ENCODE data around the gene TASL.
"Not testable (repeated sequence)": the region's sequence is repeated elsewhere in the genome, so short reads cannot be mapped to it uniquely, and the experiment has no call there.

Gene TASL

DNA sequence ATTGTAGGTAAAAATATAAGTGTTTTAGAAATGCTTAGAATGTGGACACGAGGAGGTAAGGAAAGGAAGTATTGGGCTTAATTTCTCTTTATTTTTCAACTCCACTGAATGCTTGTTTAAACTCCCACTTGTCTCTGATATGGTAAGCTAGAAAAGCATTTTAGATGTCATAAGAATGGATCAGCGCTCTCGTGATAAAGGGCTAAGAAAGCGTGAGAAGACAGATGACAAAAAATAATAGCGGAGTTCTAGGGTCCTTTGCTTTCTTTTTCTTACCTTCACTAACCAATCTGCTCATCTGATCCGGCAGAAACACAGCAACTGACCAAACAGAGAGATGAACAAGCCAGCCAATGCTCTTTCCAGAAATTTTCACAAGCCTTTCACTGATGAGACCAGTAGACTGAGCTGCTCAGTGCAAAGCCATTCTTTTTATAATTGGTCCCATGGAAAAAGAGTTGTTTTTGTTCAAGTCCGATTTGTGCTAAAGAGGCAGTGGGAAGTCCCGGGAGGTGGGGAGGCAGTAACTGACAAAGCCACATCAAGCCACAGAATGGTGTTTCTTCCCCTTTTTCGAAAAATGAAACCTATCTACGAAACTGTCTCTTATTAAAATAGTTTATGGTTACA is at the start of gene TASL:
TSS of gene TASL (minus strand) at position 405 of the 630 bp plus-strand sequence. CDS start 17,411 bp downstream, outside the sequence.
- no peak for DNase-seq (ENCODE audit: low read depth in 3 of 3, low spot score in 1 of 3)

- DNase-seq (ENCODE audit: low read depth in 3 of 3, low spot score in 1 of 3), result no peak
Measured at GRCh38 chrX:30626402-30626801, 48.8 kb upstream of the TASL start.

GRCh38 chrX:30622361-30622760 is 44.8 kb upstream of the TASL start:
- no peak for DNase-seq (ENCODE audit: low read depth in 3 of 3, low spot score in 1 of 3)

DNA sequence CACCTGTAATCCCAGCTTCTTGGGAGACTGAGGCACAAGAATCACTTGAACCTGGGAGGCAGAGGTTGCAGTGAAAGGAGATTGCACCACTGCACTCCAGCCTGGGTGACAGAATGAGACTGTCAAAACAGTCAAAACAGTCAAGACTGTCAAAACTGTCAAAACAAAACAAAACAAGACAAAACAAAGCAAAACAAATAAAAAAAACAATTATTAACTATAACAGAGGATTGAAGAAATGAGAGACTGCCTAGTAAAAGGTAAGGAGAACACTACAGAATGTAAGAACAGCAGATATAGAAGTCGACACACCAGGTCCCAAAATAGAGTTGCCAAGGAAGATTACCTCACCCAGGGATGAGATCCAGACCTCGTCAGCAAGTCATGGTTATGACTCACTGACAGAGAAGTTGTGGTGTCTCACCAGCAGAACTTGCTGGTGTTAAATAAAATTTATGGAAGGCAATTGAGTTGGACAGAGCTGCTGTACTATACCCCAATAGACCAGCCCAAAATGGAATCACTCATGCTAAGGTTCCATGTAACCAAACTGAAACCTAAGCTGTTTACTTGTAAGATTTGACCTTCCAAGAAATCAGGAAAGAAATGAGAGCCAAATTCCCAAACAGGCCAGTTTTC is 43.5 kb upstream of the TASL start:
- DNase-seq (ENCODE audit: low read depth in 3 of 3, low spot score in 1 of 3), result no peak

GRCh38 chrX:30620125-30620524 is 42.6 kb upstream of the TASL start:
- DNase-seq (ENCODE audit: low read depth in 3 of 3, low spot score in 1 of 3), result no peak

DNA sequence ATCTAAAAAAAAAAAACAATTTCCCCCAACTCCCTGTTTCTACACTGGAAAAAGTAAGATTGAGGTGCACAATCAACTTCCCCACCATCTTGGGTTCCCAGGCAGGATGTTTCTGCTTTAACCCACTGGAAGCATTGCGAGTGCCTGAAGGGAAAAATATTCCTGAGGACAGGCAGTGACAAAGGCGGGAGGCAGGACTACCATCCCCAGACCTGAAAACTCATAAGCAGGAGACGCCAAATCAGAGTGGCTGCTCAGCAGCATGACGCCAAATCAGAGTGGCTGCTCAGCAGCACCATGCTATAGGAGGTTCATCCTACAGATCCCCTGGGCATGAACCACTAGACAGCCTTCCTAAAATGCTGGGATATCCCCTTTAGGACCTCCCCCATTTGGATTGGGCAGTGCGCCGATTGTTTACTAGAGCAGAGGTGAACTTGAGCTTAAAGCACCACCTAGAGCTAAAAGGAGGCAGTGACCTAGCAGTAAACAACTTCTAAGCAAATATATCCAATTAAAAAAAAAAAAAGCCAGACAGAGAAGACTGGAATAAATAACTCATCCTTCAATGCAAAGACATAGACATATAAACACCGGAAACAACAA is 40.7 kb upstream of the TASL start:
- DNase-seq (ENCODE audit: low read depth in 3 of 3, low spot score in 1 of 3), result no peak

DNA sequence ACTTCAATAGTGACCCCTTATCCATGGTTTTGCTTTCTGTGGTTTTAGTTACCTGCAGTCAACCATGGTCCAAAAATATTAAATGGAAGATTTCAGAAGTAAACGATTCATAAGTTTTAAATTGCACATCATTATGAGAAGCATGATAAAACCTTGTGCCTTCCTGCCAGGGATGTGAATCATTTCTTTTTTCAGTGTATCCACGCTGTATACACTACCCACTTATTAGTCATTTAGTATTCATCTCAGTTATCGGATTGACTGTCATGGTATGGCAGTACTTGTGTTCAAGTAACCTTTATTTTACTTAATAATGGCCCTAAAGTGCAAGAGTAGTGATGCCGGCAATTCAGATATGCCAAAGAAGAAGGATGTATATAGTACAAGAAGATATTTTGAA is 37.7 kb upstream of the TASL start:
- DNase-seq (ENCODE audit: low read depth in 3 of 3, low spot score in 1 of 3), result no peak

DNA sequence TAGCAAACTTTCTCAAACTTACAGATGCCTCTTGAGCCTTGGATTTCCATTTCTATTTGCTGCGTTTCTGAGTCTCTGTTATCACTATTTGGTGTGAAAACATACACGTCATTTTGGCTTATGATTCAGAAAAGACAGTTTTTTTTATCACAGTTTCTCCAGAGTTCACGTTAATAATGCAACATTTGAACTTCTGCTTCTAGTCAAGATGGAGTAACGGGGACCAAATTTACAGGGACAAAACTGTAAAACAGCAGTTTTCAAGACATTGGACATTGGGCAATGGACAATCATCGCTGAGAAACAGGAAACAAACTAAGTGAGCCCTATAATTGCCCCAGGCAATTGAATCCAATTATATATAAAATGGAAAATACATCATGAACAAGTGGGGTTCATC is 36.2 kb upstream of the TASL start:
- no peak for DNase-seq (ENCODE audit: low read depth in 3 of 3, low spot score in 1 of 3)

DNA sequence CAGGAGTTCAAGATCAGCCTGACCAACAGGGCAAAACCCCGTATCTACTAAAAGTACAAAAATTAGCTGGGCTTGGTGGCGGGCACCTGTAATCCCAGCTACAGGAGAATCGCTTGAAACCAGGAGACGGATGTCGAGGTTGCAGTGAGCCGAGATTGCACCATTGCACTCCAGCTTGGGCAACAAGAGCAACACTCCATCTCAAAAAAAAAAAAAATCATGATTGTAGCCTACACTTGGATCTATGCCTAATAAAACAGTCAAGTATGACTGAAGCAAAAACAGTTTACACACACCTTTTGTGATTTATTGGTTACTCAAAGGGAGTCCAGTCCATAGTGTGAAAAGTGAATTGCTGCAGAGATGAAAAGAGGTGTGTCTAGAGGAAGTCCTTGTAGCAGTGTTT is 34.7 kb upstream of the TASL start:
- no peak for DNase-seq (ENCODE audit: low read depth in 3 of 3, low spot score in 1 of 3)

- DNase-seq (ENCODE audit: low read depth in 3 of 3, low spot score in 1 of 3), result no peak
Measured at GRCh38 chrX:30610026-30610425, 32.5 kb upstream of the TASL start.

DNA sequence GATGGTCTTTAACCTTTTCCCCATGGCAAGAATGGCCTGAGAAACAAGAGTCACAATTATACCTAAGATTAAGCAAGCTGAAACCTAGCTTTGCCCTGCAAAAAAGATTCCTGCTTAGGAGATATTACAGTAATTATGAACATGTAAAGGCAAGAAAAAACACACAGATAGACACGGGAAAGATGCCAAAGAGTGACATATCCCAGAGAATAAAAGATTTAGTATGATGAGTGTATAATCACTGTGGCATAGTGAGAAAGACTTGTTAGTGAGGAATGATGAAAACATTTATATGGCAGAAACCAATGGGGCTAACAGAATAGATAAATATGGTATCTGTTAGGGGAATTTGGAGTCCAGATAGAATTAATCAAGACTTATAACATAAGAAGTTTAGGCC is 29.6 kb upstream of the TASL start:
- DNase-seq (ENCODE audit: low read depth in 3 of 3, low spot score in 1 of 3), result no peak

DNA sequence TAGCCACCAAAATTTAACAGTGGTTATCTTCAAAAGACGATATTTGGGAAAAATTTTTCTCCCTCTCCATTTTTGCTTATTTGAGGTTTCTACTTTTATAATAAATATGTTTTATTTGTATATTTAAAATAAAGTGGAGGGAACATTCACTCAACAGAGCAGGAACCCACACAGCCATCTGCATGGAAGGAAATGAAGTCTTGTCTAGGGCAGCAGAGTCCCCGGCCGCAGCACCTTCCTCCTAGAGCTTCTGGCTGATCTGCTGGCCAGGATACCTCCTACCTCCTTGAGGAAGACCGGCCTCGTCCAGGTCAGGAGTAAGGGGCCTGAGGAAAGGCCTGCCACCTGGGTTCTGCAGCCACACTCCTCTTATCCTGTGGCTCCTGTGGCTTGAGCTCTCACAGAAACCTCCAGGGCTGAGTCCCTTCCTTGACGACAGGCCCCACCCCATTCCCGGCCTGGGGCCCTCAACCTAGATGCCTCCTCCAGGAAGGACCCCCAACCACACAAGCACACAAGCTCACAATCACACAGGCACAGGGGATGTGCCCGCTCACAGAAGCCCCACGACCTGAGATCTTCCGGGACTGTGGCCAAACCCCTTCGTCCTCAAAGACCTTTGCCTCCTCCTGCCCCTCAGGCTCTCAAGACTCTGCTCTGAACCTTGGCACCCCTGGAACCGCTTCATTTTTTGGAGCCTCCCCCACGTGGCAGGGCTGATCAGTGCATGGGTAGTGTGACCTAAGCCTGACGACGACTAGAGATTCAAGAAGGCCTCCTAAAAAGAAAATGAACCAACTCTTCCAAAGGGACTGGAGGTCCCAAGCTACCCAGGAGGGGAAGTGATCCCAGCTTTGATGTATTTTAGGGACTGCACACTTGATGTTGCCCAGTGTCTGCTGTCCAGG is 23.0 kb upstream of the TASL start:
- not testable (repeated sequence) for DNase-seq (ENCODE audit: low read depth in 3 of 3, low spot score in 1 of 3)

DNA sequence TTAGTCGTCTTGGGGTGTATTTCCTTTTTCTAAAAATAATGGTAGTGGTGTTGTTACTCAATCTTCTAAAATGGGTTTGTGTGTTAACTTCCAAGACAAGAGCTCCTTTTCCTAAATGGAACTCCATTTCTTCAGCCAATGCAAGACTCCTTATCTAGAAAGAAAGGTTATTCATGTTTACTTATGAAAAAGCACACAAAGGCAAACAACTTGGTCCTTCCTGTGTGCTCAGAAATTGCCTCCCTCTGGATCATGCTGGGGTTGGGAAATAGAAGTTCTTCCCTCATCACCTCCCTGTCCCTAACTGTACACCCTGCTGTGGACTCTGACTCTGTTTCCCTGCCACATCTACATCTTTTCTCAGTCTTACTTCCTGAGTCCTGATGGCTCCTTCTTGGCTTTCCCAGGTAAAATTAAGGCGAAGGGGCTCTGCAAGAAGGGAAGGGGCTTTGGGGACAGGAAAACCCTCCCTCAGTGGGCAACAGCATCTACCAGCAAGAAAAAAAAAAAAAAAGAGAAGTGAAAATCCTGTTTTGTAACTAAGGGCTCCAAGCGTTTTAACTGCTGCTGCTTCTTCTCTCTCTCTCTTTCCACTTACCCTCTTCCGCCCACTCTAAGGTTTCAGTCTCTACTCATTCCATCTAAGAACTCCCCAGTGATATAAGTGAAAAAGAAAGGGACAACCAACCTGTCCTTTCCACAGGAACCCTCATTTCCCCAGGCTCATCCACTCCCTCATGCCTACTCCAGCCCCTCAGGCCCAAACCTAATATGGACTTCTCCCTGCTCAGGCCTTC is 19.8 kb upstream of the TASL start:
- DNase-seq (ENCODE audit: low read depth in 3 of 3, low spot score in 1 of 3), result no peak

- no peak for DNase-seq (ENCODE audit: low read depth in 3 of 3, low spot score in 1 of 3)
Measured at GRCh38 chrX:30593440-30594200, 16.1 kb upstream of the TASL start.

GRCh38 chrX:30592831-30593230 is 15.3 kb upstream of the TASL start:
- no peak for DNase-seq (ENCODE audit: low read depth in 3 of 3, low spot score in 1 of 3)

DNA sequence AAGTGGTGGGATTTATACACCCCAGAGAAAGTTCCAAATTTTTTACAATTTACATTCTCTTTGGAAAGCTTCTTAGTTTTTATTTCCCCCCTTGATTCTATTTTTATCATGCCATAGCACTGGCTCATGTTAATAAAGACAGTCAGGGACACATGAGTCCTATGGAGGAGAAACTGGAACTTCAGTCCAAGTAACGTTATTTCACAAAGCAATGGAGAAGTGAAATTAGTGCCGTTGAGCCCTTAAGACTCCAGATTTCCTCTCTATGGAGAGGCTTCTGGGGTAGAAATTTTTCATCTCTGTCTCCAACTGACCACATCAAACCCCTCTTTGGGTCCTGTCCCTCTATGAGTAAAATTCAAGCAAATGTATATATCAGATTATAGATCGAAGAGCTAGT is 12.8 kb upstream of the TASL start:
- DNase-seq (ENCODE audit: low read depth in 3 of 3, low spot score in 1 of 3), result no peak

GRCh38 chrX:30589146-30589888 is 11.8 kb upstream of the TASL start:
- no peak for DNase-seq (ENCODE audit: low read depth in 3 of 3, low spot score in 1 of 3)

DNA sequence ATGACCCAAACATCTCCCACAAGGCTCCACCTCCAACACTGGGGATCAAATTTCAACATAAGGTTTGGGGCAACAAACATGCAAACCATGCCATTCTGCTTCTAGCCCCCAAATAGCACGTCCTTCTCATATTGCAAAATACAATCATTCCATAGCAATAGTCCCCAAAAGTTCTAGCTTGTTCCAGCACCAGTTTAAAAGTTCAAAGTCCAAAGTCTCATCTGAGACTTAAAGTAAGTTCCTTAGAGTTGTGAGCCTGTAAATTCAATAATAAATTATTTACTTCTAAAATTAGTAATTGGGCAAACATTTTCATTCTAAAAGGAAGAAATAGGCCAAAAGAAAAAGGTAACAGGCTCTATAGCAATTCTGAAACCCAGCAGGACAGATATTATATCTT is 8.9 kb upstream of the TASL start:
- no peak for DNase-seq (ENCODE audit: low read depth in 3 of 3, low spot score in 1 of 3)

GRCh38 chrX:30582664-30583063 is 5.1 kb upstream of the TASL start:
- DNase-seq (ENCODE audit: low read depth in 3 of 3, low spot score in 1 of 3), result no peak
